Glutamatergic neuron (in vitro differentiated cells): ENCODE measurements around the gene NOTCH1. TPM values are rescaled to one million over a fixed set of nuclear protein-coding genes. Genes with fewer than 3 reads are reported as not detected.

Experiments
- DNase-seq: peaks from one replicate; pipeline ENCODE4 v3.0.0; 2022
- H3K27ac Mint-ChIP-seq: one replicate; pipeline ENCODE4 v1.8.0; 2020; ENCODE audit warnings: mild to moderate bottlenecking, mixed read lengths, inconsistent platforms; ENCODE audit not compliant: unreplicated experiment
- H3K27me3 Mint-ChIP-seq: one replicate; pipeline ENCODE4 v1.8.0; 2020; ENCODE audit warnings: mild to moderate bottlenecking, moderate library complexity, mixed read lengths, inconsistent platforms; ENCODE audit not compliant: unreplicated experiment
- H3K36me3 Mint-ChIP-seq: one replicate; pipeline ENCODE4 v1.8.0; 2020; ENCODE audit warnings: mild to moderate bottlenecking, mixed read lengths, inconsistent platforms; ENCODE audit not compliant: unreplicated experiment
- H3K4me1 Mint-ChIP-seq: one replicate; pipeline ENCODE4 v1.8.0; 2020; ENCODE audit warnings: mild to moderate bottlenecking, low read depth, mixed read lengths, inconsistent platforms; ENCODE audit not compliant: unreplicated experiment
- H3K4me3 Mint-ChIP-seq: one replicate; pipeline ENCODE4 v1.8.0; 2020; ENCODE audit warnings: mild to moderate bottlenecking, mixed read lengths, inconsistent platforms; ENCODE audit not compliant: unreplicated experiment
- H3K9me3 Mint-ChIP-seq: one replicate; pipeline ENCODE4 v1.8.0; 2020; ENCODE audit warnings: mild to moderate bottlenecking, moderate library complexity, mixed read lengths, inconsistent platforms; ENCODE audit not compliant: unreplicated experiment
- total RNA-seq: library from RNA; stranded (reverse); fragmentation: NEBNext Ultra II Directional; extraction: Animal tissue kit (Norgen Biotek cat#: 25700); gene quantifications from one replicate; pipeline ENCODE4 v1.2.1, GENCODE V29; 2021; ENCODE audit not compliant: unreplicated experiment
- TF ChIP-seq, protein P1 (sequence below): fragments of 200-600 bp; sonication (generic); IDR thresholded peaks from one replicate; pipeline ENCODE4 v1.5.0; 2021; ENCODE audit not compliant: partially characterized antibody, unreplicated experiment

NOTCH1 gene
- total RNA-seq, 1 donor from 2014 or later: 64.2 TPM

DNA sequence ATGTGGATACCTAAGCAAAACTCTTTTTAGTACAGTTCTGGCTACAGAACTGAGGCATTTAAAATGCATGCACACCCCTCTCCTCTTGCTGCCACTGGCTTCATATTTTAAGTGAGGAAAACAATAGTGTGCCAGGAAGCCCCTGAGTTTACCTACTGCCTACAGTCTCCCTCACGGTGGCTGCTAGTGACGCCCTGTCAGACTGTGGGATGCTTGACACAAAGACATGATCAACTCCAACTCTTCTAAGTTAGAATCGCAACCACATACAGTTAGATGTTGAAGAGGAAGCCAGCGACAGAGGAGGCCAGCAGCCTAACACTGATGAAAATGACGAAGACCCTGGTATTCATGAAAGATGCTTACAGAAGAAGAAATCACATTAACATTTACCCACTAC, 64.3 kb downstream of the NOTCH1 start:
- Mint-ChIP-seq H3K4me3 (peak overlapping the region; percentile 95), H3K9me3 (peaks cover 4% of the 10 kb centered on the region), H3K4me1 (peaks cover 16% of the 10 kb centered on the region), H3K36me3 (no peaks in the 10 kb centered on the region), H3K27ac (peak overlapping the region; percentile 81), H3K27me3 (peaks cover 2% of the 10 kb centered on the region)
- TF ChIP-seq, protein P1, sequence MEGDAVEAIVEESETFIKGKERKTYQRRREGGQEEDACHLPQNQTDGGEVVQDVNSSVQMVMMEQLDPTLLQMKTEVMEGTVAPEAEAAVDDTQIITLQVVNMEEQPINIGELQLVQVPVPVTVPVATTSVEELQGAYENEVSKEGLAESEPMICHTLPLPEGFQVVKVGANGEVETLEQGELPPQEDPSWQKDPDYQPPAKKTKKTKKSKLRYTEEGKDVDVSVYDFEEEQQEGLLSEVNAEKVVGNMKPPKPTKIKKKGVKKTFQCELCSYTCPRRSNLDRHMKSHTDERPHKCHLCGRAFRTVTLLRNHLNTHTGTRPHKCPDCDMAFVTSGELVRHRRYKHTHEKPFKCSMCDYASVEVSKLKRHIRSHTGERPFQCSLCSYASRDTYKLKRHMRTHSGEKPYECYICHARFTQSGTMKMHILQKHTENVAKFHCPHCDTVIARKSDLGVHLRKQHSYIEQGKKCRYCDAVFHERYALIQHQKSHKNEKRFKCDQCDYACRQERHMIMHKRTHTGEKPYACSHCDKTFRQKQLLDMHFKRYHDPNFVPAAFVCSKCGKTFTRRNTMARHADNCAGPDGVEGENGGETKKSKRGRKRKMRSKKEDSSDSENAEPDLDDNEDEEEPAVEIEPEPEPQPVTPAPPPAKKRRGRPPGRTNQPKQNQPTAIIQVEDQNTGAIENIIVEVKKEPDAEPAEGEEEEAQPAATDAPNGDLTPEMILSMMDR: no peak
- DNase-seq: no peak

GRCh38 chr9:136476369-136477150, 69.3 kb downstream of the NOTCH1 start:
- Mint-ChIP-seq H3K36me3 (no peaks in the 10 kb centered on the region), H3K27me3 (peaks cover 5% of the 10 kb centered on the region), H3K4me1 (peaks cover 9% of the 10 kb centered on the region), H3K9me3 (peaks cover 1% of the 10 kb centered on the region), H3K27ac (no peak overlapping the region), H3K4me3 (no peak overlapping the region)
- DNase-seq: no peak
- TF ChIP-seq, protein P1: no peak

GRCh38 chr9:136474974-136475865, 70.6 kb downstream of the NOTCH1 start:
- no peaks in the 10 kb centered on the region for H3K36me3 Mint-ChIP-seq
- H3K27ac Mint-ChIP-seq: no peak overlapping the region
- H3K4me1 Mint-ChIP-seq: peaks cover 7% of the 10 kb centered on the region
- DNase-seq: no peak
- H3K9me3 Mint-ChIP-seq: peaks cover 3% of the 10 kb centered on the region
- H3K27me3 Mint-ChIP-seq: peaks cover 5% of the 10 kb centered on the region
- no peak overlapping the region for H3K4me3 Mint-ChIP-seq
- TF ChIP-seq, protein P1: no peak

DNA sequence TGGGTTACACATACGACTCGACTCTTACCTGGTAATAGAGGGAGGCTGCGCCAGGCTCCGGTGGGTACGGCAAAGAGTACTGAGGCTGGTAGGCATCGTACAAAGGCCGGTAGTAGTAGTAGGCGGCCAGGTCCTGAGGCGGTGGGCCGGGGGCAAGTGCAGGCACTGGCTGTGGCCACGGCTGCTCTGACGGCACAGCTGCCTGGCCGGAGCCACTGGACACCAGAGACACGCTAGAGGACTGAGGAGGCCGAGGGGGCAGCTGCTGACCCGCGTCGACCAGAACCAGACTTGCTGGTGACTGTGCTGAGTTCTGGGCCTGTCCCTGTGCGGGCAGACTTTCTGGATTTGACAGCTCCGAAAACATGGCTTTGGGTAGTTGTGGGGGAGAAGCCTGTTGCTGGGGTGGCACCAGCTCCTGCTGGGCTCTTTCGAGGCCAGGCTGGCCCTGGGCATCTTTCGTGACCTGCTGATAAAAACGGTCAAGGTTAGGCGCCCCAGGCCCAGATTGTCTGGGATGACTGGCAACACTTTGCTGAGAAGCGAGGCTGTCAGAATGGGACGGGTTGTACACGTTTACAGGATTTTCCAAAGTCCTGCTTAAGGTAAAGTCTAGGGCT, 71.7 kb downstream of the NOTCH1 start:
- no peak for DNase-seq
- H3K4me1 Mint-ChIP-seq: peaks cover 5% of the 10 kb centered on the region
- H3K27me3 Mint-ChIP-seq: peaks cover 5% of the 10 kb centered on the region
- peaks cover 2% of the 10 kb centered on the region for H3K9me3 Mint-ChIP-seq
- H3K36me3 Mint-ChIP-seq: no peaks in the 10 kb centered on the region
- H3K27ac Mint-ChIP-seq: no peak overlapping the region
- no peak overlapping the region for H3K4me3 Mint-ChIP-seq
- TF ChIP-seq, protein P1: no peak
